Activated gamma-delta T cell treated with anti-CD3 and anti-CD28 coated beads, Interleukin-2, amount 50 U/mL, for 16 hours (primary cell): ENCODE results near the gene SH2D4B.

ENCODE experiments used
- DNase-seq: peaks from one replicate; pipeline ENCODE4 v3.0.0-alpha.2; 2020; ENCODE audit warnings: low read depth

Gene SH2D4B

DNA sequence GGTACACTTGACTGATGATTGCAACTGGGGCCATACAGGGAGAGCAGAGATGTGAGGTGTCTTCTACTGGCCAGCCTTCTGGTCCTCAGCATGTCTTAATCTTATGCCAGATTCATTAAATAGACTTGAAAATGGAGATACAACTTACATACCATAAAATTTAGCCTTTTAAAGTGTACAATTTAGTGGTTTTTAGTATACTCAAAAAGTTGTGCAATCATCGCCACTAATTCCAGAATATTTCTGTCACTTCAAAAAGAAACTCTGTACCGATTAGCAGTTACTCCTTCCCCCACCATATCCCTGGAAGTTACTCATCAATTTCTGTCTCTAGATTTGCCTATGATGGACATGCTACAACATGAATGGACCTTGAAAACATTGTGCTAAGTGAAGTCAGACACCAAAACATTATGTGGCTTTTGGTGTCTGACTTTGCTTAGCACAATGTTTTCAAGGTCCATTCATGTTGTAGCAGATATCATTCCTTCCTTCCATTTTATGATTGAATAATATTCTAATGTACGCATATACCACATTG, 53.0 kb downstream of the SH2D4B start:
- no peak for DNase-seq

DNA sequence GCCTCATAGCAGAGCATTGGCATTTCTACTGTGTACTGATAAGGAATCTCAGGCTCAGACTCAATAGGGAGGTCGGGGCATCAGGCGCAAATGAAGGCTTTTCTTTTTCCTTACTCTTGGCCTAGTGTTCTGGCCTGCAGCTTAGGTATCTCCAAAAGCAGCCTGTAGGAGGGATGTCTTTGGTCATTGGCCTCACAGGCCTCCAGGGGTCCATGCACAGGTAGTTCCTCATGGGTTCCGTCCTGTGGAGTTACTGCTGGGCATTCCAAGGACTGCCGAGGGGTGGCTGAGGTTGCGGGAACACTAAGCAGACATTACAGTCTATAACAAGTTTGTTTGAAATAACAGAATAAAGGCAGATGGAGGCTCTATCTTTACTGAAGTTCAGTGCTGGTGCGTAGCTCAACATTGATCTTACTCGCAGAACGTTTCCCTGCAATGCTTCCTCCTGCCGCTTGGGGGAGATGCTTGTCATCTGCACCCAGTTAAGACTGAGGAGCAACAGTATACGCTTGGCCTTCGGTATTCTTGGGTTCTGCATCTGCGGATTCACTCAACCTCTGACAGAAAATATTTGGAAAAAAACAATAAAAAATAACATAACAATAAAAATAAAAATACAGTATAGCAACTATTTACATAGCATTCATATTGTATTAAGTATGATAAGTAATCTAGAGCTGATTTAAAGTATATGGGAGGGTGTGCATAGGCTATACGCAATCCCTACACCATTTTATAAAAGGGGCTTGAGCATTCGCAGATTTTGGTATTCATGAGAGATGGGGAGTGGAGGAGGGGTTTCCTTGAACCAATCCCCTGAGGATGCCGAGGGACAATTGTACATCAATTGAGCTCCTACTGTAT, 58.9 kb downstream of the SH2D4B start:
- peak; percentile 7 for DNase-seq

DNA sequence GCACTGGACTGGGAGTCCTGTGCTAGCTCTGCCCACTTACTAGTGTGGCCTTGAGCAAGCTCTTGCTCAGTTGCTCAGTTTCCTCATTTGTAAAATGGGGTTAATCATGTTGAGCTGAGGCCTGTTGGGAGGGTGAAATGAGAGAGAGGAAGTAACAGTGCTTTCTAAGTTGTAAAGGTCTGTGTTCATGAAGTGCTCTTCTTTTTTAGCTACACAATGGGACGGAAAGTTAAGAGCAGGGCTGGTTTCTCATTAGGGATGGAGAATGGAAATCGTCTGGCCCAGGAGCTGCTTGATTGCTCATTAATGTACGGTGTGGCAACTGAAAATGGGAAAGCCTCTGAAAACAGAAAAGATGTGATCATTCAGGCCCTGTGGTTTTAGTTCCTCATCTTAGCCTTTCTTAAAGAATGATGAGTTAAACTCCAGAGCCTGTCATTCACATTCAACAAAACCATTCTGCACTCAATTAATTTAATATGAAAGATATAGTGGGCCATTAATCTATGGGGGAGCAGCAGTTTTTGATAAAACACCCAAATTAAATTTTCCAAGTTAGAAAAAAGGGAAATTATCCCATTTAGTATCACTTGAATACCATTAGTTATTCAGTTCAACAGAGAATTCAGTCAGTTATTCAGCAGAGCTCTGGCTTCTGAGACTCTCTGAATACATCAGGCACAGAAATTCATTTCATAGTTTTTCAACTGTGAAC, 60.5 kb downstream of the SH2D4B start:
- DNase-seq, result no peak

DNA sequence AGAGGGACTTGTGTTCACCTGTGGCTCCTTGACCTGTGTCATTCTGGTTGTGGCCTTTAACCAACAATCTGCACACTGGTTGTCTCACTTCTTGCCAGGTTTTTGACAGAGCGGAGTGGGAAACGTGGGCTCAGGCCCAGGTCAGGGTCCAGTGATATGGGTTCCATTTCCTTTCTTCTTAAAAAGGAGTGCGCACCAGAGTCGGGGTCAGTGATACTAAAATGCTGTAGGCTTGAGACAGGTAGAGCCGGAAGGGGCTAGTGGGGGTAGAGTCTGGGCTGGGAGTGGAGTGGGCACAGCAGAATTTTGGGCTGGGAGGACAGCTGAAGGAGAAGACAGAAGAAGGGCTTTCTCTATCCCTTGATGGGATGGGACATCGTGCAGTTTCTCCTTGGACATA, 61.2 kb downstream of the SH2D4B start:
- DNase-seq, result no peak

DNA sequence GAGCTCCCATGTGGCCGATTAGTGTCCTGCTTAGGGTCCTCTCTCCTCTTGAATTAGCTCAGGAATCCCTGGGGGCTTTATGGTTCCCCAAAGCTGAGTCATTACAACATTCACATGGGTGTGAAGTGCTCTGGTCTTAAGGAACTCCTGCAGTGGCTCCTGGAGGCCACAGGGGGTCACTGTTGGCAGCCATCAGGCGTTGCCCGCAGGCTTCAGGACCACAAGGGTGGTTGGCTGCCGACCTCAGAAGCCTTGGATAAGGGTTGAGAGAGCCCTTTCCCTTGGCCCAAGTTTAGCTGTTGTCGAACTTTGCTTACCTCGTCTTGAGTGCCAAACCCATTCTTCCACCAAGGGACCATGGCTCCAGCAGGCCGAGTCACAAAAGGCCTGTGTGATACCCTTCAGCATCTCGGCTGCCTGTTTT, 61.7 kb downstream of the SH2D4B start:
- no peak for DNase-seq

DNA sequence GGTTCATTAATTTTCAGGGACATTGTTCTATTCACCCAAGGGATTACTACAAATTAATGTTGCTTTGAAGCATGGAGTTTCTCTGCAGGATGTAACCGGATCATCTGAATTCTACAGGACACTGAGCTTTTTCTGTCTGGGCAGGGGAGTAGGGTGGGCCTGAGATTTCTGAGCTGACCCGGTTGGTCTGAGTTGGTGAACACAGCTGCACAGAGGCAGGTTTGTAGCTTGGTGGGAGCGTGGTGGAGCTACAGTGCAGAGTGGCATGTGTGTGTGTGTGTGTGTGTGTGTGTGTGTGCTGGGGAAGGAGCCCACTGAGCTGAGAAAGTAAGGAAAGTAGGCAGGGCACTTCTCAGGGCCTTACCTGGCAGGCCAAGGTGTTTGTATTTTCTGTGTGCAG, 62.6 kb downstream of the SH2D4B start:
- no peak for DNase-seq

DNA sequence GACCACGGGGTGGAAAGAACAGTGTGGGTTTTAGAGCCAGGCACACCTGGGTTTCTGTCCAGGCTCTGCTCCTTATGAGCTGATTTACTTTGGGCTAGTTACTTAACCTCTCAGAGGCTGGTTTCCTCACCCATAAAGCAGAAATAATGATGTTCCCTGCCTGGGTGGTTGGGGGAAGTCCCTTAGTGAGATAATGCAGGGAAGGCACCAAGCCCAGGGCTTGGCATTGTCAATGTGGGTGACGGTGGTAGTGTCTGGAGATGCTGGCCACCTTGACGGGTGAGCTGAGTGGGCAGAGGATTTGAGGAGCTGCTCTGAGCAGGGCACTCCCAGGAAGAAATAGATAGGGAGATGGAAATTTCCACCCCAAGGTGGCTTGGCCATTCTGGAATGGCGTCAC, 65.2 kb downstream of the SH2D4B start:
- no peak for DNase-seq

DNA sequence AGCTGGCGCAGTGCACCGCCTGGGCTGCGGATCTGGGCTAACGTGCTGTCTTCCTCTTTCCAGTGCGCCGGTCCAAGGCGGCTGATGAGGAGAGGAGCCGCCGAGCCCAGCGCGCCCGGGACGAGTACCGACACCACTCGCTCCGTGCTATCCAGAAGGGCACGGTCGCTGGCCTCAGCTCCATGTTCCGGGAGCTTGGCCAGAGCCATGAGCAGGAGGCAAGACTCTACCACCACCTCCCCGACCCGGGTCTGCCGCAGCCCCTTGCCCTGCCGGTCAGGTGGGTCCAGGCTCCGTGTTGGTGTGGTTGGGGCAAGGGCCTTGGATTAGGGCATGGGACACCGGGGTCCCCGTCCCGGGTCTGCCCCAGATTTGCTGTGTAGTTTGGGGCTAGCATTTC, 65.8 kb downstream of the SH2D4B start:
- DNase-seq, result no peak

DNA sequence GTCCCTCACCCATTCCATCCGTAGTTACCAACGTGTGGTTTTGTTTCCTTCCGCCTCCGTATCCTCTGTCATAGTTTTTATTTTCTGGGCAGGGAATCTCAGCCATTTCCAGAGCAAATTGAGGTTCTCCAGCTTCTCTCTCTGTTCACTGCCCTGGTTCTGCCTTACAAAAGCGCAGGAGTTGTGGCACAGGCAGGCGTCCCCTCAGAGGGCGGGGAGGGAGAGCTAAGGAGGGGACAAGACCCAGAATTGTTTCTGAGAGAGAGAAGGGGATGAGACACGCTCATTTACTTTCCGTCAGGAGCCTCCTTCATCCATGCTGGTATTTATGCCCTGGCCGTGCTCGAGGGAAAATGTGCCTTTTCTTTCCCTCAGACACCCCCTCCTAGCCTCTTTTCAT, 71.0 kb downstream of the SH2D4B start:
- DNase-seq, result no peak

DNA sequence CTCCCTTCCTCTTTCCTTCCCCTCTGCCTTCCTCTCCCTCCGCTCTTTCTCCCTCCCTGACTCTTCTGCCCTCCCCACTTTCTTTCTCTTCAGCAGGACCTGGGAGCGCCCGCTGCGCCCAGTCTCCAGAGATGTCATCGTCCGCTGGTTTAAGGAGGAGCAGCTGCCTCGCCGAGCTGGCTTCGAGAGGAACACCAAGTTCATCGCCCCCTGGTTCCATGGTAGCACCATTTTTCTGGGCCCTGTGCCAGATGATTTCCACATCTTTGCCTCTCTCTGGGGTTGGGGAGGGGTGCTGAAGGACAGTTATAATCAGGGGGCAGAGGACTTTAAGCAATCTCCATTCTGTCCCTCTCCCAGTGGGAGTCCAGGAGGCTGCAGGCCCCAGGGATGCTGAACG, 71.6 kb downstream of the SH2D4B start:
- no peak for DNase-seq

DNA sequence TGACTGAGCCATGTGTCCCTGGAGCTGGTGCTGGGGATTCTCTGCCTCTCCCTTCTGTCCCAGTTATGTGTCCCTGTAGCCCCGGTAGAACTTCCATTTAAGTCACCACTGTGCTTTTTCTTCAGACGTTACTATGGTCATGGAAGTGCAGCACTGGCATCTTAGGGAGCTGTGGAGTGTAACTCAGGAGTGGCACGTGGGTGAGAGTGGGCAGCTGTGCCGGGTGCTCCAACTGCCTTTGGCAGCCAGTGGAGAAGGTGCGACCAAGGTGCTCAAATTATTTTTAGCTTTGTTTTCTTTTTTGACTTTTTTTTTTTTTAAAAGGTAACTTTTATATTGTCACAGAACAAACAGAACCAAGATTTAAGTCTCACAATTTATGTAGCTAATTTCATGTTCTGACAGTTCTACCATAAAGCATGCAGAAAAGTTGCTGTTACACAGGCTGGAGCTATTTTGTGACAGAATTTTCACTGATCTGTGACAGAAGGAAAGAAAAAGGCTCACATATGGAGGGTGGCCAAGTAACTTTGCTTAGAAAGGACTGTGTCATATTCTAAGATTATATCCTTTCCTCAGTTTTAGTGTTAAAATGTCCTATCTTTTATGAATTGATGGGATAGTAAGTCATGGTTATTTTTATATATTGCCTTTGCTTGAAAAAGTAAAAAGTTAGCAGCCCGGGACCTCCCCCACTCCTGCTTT, 73.9 kb downstream of the SH2D4B start:
- DNase-seq, result no peak

DNA sequence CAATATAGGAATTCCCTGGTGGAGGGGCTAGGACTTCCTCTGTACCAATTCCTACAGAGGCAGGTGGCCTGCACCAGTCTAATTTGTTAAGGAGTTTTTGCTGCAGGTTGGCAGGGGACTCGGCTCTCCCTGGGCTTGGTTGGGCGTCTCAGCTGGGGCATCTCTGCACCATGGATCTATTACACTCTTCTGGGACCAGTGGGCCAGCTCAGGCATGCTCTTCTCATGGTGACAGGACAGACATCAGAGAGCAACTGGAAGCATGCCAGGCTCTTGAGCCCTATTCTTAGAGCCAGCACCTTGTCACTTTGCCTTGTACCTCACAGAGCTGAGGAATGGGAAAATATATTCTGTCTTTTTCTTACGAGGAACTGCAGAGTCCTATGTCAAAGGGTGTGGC, 74.6 kb downstream of the SH2D4B start:
- DNase-seq, result no peak

DNA sequence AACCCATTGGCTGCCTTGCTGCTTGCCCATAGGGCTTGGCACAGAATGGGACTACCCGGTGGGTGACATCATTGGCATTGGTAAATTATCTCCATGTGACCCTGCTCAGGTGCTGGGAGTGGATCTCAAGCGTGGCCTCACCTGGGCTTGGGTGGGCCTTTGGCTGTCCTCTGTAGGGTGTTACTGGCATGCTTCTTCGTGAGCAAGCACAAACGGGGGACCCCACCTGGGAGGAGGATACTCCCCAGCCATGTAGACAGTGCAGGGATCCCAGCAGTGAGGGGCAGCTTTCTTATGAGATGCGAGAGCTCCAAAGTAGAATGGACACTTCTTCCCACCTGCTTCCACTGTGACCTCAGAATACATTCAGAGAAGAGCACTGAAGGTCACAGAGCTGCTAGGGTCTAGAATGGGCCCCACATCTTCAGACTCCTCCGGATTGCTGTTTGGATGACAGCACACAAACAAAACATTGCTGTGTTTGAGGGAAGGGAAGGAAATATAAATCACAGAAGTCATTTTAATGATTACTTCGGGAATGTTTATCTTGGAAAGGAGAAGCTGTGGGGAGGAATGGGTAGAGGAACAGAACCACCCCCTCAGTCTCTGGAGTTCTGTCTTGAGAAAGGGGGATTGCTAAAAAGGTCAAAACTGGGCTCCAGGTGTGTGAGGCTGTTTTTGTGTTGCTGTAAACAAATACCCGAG, 75.9 kb downstream of the SH2D4B start:
- DNase-seq, result no peak

DNA sequence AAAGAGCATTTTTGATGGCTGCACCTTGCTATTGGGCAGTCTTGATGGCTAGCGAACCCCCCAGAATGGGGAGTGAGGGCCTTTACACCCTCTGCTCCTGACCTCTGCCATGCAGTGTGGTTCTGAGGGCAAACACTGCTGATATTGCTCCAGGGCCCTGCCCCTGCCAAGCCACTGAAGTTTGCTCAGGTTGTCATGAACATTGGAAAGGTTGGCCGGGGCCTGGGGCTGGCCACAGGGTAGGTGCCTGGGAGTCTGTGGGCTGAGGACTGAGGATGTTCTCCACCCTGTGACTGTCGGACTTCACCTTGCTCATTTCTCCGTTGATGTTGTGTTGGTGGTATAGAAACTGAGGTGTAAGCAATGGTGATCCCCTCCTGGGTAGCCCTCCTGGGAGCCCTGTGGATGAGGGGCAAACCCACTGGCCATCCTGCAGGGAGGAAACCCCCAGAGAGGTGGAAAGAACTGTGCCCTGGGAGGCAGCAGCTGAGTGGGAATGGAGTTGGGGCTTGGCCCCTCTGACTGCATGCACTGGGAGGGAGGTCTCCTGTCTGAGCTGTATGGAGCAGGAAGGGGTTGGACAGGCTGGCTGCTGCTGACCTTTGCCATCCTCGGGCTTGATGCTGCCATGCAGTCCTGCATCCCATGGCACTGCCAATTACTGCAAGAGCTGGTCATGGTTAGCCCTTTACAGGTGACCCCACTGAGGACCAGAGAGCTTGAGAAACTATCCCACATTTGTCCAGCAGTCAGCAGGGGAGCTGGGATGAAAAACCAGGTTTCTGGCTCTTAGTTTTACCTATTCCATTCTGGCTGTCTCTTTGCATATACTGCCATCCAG, 77.1 kb downstream of the SH2D4B start:
- no peak for DNase-seq

DNA sequence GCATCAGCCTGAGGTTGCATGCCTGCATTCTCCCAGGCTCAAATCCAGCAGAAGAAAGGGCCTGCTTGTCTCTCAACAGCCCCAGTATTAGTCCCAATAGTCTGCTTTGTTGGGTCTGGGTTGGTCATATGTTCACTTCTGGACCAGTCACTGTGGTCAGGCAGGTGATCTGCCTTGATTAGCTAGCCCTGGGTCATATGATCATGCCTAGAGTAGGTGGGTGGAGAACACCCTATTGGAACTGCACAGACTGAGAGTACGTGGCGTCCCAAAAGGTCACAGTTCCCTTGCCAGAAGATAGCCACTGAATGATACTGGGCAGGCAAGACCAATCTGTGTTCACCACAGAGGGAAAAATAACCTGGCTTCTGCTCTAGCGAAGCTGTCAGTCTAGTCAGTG, 80.1 kb downstream of the SH2D4B start:
- no peak for DNase-seq

DNA sequence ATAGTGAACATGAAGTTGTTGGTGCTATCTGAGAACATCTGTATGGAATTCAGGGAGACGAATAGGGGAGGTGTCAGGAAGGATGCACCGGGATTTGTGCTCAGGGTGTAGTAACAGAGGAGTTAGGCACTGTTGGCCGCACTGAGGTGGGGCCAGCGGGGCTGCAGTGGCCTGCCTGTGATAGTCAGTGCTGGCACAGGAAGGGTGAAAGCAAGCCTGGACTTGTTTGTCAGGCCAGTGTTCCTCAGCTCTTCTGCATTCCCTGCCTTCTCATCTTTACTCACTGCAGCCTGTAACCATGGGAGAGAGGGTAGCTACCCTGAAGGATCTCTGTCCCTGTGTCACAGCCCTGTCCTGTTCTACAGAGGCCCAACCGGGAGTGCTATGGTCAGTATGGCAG, 81.3 kb downstream of the SH2D4B start:
- no peak for DNase-seq

DNA sequence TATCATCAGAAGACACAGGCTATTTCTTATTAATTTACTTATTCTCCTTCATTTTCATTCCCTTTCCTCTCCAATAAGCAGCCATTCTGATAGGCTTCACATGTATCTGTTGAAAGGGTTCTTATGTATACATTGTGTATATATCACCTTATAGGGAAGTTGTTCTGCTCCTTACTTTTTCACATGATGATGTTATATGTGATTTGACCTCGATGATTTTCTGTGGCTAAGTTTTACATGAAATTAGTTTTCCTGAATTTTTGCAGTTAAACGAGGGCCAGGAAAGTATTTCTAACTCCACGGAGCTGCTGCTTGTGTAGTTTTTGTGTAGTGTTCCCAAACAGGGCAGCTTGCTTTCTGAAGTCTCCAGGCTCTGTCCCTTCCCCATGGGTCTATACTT, 84.5 kb downstream of the SH2D4B start:
- DNase-seq, result no peak

DNA sequence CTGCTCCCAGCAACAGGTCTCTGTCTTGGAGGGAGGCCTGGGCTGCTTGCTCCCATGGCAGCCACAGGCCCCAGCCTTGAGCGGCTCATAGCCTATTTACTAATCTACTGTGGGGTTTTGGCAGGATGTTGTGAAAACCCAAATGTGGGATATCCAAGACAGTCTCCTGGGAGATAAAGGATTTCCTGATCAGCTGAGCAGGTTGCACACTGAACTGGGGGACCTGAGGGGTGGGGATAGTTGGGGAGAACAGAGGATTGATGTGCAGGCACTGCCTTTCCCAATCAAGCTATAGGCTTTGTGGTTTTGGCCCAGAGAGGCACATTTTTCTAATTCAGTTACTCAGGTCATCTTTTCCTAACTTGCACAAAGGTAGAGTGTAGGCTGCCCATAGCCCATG, 92.6 kb downstream of the SH2D4B start:
- DNase-seq, result no peak

DNA sequence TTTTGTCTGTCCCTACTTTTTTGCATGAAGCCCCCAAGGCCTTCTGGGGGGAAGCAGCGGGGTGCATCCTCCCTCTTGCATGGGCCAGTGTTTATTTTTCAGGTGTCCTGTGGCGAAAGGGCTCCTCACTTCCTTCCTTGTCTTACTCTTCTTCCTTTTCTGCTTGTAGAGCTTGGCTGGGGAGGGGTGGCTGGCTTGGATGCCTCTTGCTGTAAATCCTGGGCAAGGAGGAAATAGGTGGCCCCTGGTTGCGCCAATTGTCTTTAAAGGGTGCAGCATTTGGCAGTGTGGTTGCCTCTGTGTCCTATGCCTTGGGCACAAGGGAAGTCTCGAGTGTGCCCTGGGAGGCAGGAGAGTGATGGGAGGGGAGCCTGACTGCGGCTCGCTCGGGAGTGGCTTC, 95.0 kb downstream of the SH2D4B start:
- no peak for DNase-seq

DNA sequence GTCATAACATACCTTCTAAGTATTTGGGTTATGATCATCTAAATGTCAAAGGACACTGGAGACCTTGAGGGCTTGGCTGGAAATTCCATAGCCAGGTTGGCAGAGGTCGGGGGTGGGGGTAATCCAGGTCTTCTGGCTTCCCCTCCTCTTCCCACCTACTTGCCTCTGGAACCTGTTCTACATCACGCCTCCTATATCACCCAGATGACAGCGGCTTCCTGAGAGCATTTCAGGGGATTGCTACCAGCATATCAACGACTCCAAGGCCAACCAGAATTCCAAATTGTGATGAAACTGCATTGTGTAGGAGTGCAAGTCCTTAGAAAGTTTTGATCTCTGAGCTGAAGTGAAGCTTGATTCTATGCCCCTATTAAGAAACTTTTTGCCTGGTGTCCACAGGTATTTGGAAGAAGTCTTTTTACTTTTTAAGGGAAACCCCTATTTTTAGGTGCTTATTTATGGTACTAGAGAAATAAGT, 95.7 kb downstream of the SH2D4B start:
- no peak for DNase-seq

DNA sequence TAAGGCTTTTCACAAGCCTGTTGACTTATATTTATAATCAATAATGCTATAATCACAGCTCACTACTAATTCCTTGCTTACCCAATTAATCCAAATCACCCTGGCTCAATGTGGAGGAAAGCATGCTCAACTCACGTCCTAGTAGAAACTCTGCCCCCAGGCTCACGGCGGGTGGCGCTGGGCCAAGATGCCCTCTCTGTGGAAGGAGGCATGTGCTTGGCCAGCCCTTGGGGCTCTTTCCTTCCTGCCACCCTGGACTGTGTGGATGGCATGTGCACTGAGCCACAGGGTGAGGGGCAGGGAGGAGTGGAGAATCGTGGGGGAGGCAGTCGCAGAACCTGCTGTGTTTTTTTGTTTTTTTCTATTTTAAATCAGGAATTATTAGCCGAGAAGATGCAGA, 96.2 kb downstream of the SH2D4B start:
- no peak for DNase-seq
